ENCODE data around the gene PGM2L1.
A peak's percentile ranks its signal among the peaks of the same experiment; 100 is the strongest.

PGM2L1 gene

GRCh38 chr11:74398244-74399159 lies at the start of gene PGM2L1:
PGM2L1 (minus strand) TSS chr11:74398433; CDS start chr11:74398161, 272 bp downstream.
- Histone ChIP-seq H3K27ac (ENCODE audit: low read length) (peak within 1 kb of the TSS; percentile 56; the same call in 1 of the 2 replicates), H3K9me2 (replicated peaks; ENCODE audit: insufficient read depth, low read length) (no peaks in the 10 kb centered on the region), H3K4me2 (ENCODE audit: low read depth, low read length) (peak within 1 kb of the TSS; percentile 99), H3K4me1 (ENCODE audit: low read length) (no peaks in the 10 kb centered on the region), H3K79me2 (ENCODE audit: low read length) (no peaks in the 10 kb centered on the region), H3K36me3 (replicated peaks; ENCODE audit: insufficient read depth, low read length) (no peaks in the 10 kb centered on the region), H4K20me1 (ENCODE audit: insufficient read depth, low read length) (no peaks in the 10 kb centered on the region), H3K27me3 (replicated peaks; ENCODE audit: insufficient read depth, low read length) (no peaks in the 10 kb centered on the region), H3K4me3 (ENCODE audit: low read length) (peak within 1 kb of the TSS; percentile 79), H2AFZ (ENCODE audit: low read length) (peak within 1 kb of the TSS; percentile 97), H3K9me3 (replicated peaks; ENCODE audit: insufficient read depth, low read length) (no peaks in the 10 kb centered on the region), H3F3A (ENCODE audit: insufficient read depth, low read length) (no peaks in the 10 kb centered on the region), H3K9ac (ENCODE audit: low read length) (peak within 1 kb of the TSS; percentile 70; the same call in 1 of the 2 replicates)
- TF ChIP-seq EZH2 (optimal IDR thresholded peaks at IDR 0.05; ENCODE audit: low read depth, low read length) = no peak
- TF ChIP-seq, protein P1, sequence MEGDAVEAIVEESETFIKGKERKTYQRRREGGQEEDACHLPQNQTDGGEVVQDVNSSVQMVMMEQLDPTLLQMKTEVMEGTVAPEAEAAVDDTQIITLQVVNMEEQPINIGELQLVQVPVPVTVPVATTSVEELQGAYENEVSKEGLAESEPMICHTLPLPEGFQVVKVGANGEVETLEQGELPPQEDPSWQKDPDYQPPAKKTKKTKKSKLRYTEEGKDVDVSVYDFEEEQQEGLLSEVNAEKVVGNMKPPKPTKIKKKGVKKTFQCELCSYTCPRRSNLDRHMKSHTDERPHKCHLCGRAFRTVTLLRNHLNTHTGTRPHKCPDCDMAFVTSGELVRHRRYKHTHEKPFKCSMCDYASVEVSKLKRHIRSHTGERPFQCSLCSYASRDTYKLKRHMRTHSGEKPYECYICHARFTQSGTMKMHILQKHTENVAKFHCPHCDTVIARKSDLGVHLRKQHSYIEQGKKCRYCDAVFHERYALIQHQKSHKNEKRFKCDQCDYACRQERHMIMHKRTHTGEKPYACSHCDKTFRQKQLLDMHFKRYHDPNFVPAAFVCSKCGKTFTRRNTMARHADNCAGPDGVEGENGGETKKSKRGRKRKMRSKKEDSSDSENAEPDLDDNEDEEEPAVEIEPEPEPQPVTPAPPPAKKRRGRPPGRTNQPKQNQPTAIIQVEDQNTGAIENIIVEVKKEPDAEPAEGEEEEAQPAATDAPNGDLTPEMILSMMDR (IDR thresholded peaks at IDR 0.05; ENCODE audit: low read length) = no peak
- no peak for TF ChIP-seq EZH2phosphoT487 (IDR thresholded peaks at IDR 0.05; ENCODE audit: low read length)
- DNase-seq = peak; percentile 93

GRCh38 chr11:74447720-74448119 lies 49.5 kb upstream of the PGM2L1 start:
- H3K36me3 ChIP-seq (replicated peaks; ENCODE audit: insufficient read depth, low read length) = no peaks in the 10 kb centered on the region
- no peaks in the 10 kb centered on the region for H4K20me1 ChIP-seq (ENCODE audit: insufficient read depth, low read length)
- H3K4me2 ChIP-seq (ENCODE audit: low read depth, low read length) = no peak overlapping the region
- H3K9me3 ChIP-seq (replicated peaks; ENCODE audit: insufficient read depth, low read length) = no peaks in the 10 kb centered on the region
- H3K9ac ChIP-seq (ENCODE audit: low read length) = no peak overlapping the region
- DNase-seq = no peak
- H2AFZ ChIP-seq (ENCODE audit: low read length) = no peak overlapping the region
- H3K4me3 ChIP-seq (ENCODE audit: low read length) = no peak overlapping the region
- H3F3A ChIP-seq (ENCODE audit: insufficient read depth, low read length) = no peaks in the 10 kb centered on the region
- TF ChIP-seq EZH2 (optimal IDR thresholded peaks at IDR 0.05; ENCODE audit: low read depth, low read length) = no peak
- TF ChIP-seq, protein P1 (IDR thresholded peaks at IDR 0.05; ENCODE audit: low read length) = no peak
- no peak for TF ChIP-seq EZH2phosphoT487 (IDR thresholded peaks at IDR 0.05; ENCODE audit: low read length)
- no peaks in the 10 kb centered on the region for H3K27me3 ChIP-seq (replicated peaks; ENCODE audit: insufficient read depth, low read length)
- no peaks in the 10 kb centered on the region for H3K9me2 ChIP-seq (replicated peaks; ENCODE audit: insufficient read depth, low read length)
- no peak overlapping the region for H3K27ac ChIP-seq (ENCODE audit: low read length)
- H3K4me1 ChIP-seq (ENCODE audit: low read length) = no peaks in the 10 kb centered on the region
- no peaks in the 10 kb centered on the region for H3K79me2 ChIP-seq (ENCODE audit: low read length)

- H2AFZ ChIP-seq (ENCODE audit: low read length) = no peak overlapping the region
- no peaks in the 10 kb centered on the region for H3K79me2 ChIP-seq (ENCODE audit: low read length)
- no peak overlapping the region for H3K27ac ChIP-seq (ENCODE audit: low read length)
- no peak overlapping the region for H3K9ac ChIP-seq (ENCODE audit: low read length)
- no peaks in the 10 kb centered on the region for H4K20me1 ChIP-seq (ENCODE audit: insufficient read depth, low read length)
- no peaks in the 10 kb centered on the region for H3K9me2 ChIP-seq (replicated peaks; ENCODE audit: insufficient read depth, low read length)
- no peak overlapping the region for H3K4me3 ChIP-seq (ENCODE audit: low read length)
- no peaks in the 10 kb centered on the region for H3K9me3 ChIP-seq (replicated peaks; ENCODE audit: insufficient read depth, low read length)
- no peaks in the 10 kb centered on the region for H3F3A ChIP-seq (ENCODE audit: insufficient read depth, low read length)
- H3K27me3 ChIP-seq (replicated peaks; ENCODE audit: insufficient read depth, low read length) = no peaks in the 10 kb centered on the region
- no peaks in the 10 kb centered on the region for H3K36me3 ChIP-seq (replicated peaks; ENCODE audit: insufficient read depth, low read length)
- H3K4me1 ChIP-seq (ENCODE audit: low read length) = no peaks in the 10 kb centered on the region
- no peak for DNase-seq
- TF ChIP-seq, protein P1 (IDR thresholded peaks at IDR 0.05; ENCODE audit: low read length) = no peak
- no peak for TF ChIP-seq EZH2 (optimal IDR thresholded peaks at IDR 0.05; ENCODE audit: low read depth, low read length)
- no peak for TF ChIP-seq EZH2phosphoT487 (IDR thresholded peaks at IDR 0.05; ENCODE audit: low read length)
- H3K4me2 ChIP-seq (ENCODE audit: low read depth, low read length) = no peak overlapping the region
Measured at GRCh38 chr11:74446532-74446938, 48.3 kb upstream of the PGM2L1 start.
